Mononuclear cell (primary cell): Measurements from ENCODE around the gene PAX7. TPM values are rescaled to one million over a fixed set of nuclear protein-coding genes. Genes with fewer than 3 reads are reported as not detected.

Source experiments
- H3K27me3 ChIP-seq: 2 replicates; pipeline ENCODE4 v1.6.0; 2011; ENCODE audit warnings: low read length, control low read depth; ENCODE audit not compliant: insufficient read depth
- H3K4me1 ChIP-seq: 2 replicates; pipeline ENCODE4 v1.5.1; 2011; ENCODE audit warnings: mild to moderate bottlenecking, low read length, control low read depth; ENCODE audit not compliant: insufficient read depth
- H3K4me3 ChIP-seq: 2 replicates; pipeline ENCODE4 v1.5.1; 2011; ENCODE audit warnings: mild to moderate bottlenecking, low read length, moderate library complexity
- H3K9me3 ChIP-seq: 2 replicates; pipeline ENCODE4 v1.5.1; 2011; ENCODE audit warnings: low read depth, mild to moderate bottlenecking, control low read depth, low read length
- total RNA-seq: library from RNA; depleted of rRNA; stranded (reverse); fragments of >200 nt; gene quantifications from one replicate; pipeline ENCODE4 v1.2.3, GENCODE V29; 2012

The PAX7 gene
- total RNA-seq, 1 donor = not detected

DNA sequence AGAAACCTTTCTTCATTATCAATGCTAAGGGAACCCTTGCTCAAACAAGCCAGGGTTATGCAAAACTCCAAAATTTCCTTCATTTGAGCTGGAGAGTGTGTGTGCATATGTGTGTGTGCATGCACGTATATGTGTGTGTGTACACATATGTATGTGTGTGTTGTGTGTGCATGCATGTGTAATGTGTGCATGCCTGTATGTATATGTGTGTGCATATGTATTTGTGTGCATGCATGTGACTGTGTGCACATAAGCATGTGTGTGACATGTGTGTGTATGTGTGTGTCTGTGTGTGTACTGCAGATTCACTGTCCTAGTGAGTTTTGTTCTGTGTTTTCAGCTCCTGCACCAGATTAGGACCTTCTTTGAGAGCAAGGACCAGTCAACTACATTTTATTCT is 28.2 kb downstream of the PAX7 start:
- H3K4me3 ChIP-seq = no peak overlapping the region
- H3K9me3 ChIP-seq = no peaks in the 10 kb centered on the region
- H3K27me3 ChIP-seq = peaks cover 11% of the 10 kb centered on the region
- peaks cover 2% of the 10 kb centered on the region for H3K4me1 ChIP-seq

DNA sequence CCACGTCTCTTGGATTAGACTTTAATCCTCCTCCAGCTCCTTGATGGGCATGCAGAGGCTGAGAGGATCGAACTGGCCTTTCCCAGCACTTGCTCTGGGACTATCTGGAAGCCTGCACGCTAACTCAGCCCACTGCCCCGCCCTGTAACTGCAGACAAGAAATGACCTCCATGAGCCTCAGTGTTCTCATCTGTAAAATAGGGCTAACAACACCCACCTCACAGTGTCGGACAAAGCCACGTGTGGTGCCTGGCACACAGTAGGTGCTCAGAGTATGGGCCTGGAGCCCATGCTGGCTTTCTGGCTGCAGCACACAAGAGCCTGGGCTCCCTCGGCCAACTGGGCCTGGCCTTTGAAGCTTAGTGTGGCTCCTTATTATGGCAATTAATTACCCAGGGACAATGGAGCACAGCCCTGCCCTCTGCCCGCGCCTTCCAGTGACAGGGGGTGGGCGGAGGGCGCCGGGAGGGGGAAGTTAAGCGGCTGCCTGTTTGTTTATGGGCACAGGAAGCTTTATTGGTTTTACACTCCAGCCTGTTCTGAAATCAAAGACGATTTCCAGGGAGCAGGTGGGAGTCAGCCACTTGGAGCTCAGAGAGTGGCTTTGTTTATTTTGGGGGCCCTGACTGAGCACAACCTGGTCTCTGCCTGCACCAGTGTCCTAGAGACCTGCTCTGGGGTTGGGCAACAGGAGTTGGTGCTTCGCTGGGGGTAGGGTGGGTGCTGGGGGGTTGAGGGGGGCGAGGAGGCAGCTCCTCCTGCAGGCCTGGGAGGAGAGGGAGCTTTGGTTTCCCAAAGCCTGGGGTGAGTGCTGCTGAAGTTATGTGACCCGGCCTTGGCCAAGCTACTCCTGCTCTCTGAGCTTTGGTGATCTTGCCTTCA is 31.0 kb downstream of the PAX7 start:
- no peaks in the 10 kb centered on the region for H3K9me3 ChIP-seq
- no peak overlapping the region for H3K4me3 ChIP-seq
- no peaks in the 10 kb centered on the region for H3K4me1 ChIP-seq
- H3K27me3 ChIP-seq = peaks cover 2% of the 10 kb centered on the region

DNA sequence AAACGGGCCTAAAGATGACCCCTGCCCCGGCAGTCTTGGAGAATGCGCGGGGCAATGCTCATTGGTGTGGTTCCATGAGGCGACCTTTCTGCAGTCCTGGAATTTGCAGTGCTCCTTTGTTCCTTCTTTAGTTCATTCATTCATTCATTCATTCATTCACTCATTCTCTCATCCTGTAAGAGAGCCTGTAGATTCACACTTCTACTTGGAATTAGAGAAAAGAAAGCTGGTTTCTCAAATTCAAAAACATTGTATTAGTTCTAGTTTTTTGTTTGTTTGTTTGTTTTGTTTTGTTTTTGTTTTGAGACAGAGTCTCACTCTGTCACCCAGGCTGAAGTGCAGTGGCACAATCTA is 31.6 kb downstream of the PAX7 start:
- Histone ChIP-seq H3K9me3 (no peaks in the 10 kb centered on the region), H3K27me3 (peaks cover 2% of the 10 kb centered on the region), H3K4me1 (no peaks in the 10 kb centered on the region), H3K4me3 (no peak overlapping the region)

DNA sequence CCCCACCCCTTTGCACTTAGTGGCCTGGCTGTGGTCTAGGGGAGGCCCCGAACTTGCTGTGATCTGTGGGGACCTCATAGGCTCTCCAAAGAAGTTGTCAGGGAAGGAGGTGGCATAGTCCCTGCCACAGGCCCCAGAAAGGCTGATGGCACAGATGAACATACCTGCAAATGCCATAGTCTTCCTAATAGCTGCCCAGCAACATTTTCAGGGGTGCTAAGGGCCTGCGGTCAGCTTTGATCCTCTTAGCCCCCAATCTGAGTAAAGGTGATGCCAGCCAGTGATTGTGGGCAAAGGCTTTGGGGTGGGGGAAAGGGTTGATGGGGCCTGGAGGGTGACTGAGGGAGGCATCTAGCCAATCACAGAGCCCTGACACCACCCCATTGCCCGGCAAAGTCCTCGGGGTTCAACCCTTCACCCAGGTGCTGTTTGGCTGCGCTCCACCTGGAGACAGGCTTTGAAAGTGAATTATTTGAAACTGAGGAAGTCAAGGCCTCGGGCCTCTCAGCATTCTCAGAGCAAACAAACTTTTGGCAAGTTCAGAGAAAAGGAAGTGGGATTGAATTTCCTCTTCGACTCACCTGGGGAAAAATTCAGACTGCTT is 35.8 kb downstream of the PAX7 start:
- no peak overlapping the region for H3K4me3 ChIP-seq
- no peaks in the 10 kb centered on the region for H3K27me3 ChIP-seq
- no peaks in the 10 kb centered on the region for H3K9me3 ChIP-seq
- no peaks in the 10 kb centered on the region for H3K4me1 ChIP-seq

DNA sequence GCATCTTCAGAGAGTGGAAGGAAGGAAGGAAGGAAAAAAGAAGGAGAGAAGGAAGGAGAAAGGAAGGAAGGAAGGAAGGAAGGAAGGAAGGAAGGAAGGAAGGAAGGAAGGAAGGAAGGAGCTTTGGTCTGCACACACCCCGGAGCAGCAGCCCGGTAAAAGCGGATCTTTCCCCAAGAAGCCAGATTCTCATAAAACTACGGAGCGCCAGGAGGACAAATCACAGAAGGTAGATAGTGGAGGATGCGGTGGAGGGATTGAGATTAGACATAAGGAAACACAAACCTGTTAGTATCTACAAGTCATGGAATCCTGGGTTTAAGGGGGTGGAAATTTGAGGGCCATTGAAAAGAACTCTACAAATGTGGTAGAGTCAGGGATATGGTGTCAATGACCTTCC is 36.7 kb downstream of the PAX7 start:
- H3K4me1 ChIP-seq = no peaks in the 10 kb centered on the region
- no peaks in the 10 kb centered on the region for H3K27me3 ChIP-seq
- H3K4me3 ChIP-seq = no peak overlapping the region
- H3K9me3 ChIP-seq = no peaks in the 10 kb centered on the region

DNA sequence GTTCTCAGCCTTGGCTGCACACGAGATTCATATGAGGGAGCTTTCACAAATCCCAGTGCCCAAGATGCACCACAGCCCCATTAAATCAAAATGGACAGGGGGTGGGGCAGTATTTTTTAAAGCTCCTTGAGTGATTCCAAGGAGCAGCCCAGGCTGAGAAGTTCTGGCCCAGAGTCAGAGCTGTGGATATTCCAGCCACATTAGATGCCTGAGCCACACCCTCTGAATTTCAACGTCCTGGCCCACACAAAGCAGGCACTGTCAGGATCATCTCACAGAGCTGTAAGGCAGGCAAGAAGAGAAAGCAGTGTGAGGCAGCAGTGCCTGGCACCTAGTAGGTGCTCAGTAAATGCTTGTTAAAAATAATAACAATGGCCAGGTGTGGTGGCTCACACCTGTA is 37.4 kb downstream of the PAX7 start:
- no peaks in the 10 kb centered on the region for H3K9me3 ChIP-seq
- H3K4me3 ChIP-seq = no peak overlapping the region
- no peaks in the 10 kb centered on the region for H3K27me3 ChIP-seq
- no peaks in the 10 kb centered on the region for H3K4me1 ChIP-seq

DNA sequence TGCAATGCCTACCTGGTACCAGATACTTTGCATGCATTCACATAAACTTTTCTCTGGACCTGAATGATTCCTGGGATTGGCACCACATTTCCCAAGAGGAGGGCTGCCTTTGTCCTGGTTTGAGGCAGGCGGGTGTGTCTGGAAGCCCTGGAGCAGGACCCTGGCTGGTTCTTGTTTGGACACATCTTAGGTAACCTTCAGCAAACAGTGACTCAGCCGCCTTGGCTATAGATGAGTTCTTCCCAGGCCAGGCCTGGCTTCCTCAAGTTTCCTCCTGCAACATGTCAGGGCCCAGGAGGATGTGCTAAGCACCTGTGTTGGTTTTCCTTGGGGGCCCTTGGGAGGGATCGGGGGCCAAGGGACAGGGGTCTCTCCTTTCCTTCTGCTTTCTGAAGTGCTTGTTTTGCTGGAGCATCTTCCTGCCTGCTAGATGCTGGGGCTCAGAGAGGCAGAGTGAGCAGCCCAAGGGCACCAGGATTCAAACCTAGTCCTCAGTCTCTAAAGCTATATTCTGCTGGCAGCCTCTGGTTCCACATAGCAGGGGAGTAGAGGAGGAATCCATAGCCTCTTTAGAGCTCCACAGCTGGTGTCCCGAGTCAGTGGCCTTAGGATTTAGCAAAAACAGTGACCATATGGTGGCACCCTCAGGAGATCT is 38.2 kb downstream of the PAX7 start:
- H3K27me3 ChIP-seq = no peaks in the 10 kb centered on the region
- H3K4me1 ChIP-seq = no peaks in the 10 kb centered on the region
- H3K4me3 ChIP-seq = no peak overlapping the region
- no peaks in the 10 kb centered on the region for H3K9me3 ChIP-seq

DNA sequence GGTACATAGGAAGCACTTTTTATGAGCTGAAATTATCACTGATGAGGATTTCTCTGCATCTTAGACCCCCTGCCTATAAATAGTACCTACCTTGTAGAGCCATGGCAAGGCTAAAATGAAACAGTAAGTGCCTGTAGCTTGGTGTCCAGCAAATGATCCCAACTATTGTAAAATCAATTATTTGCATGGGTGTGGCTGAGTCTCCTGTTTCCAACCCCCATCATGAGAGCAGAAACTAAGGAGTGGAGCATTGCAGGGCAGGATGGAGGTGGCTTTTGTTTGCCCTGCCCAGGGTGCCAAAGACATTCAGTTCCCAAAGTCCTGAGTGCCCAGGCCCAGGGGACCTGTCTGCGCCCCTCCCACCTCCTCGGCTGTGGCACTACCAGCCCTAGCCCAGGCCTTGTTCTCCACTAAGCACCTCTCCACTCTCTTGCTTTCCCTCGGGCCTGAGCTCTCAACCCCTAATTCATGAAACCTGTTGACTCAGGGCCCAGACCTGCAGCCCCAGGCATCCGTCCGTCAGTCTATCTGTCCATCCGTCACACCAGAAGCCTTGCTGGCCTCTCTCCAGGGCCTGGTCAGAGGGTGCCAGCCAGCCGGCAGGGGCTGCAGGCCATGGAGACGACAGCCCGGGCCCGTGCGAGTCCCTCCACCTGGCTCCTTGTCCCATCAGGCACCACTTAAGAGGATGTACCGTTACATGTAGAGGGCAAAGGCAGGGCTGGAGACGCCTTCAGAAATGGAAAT is 39.6 kb downstream of the PAX7 start:
- no peaks in the 10 kb centered on the region for H3K9me3 ChIP-seq
- no peaks in the 10 kb centered on the region for H3K27me3 ChIP-seq
- H3K4me1 ChIP-seq = no peaks in the 10 kb centered on the region
- no peak overlapping the region for H3K4me3 ChIP-seq

DNA sequence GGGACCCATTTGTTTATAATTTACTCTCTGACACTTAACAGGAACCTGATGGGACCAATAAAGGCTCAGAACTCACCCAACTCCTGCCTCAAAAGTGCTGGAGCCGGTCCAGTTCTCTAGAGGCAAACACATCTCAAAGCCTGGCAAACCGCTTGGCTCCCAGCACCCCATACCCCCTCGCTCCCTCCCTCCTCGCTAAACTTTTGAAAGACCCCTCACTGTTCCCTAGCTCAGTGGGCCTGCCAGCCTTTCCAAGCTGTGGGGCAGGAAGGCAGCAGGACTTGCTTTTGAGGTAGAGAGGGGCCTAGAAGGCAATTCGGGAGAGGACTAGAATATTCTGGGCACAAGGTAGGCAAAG is 40.2 kb downstream of the PAX7 start:
- no peaks in the 10 kb centered on the region for H3K9me3 ChIP-seq

DNA sequence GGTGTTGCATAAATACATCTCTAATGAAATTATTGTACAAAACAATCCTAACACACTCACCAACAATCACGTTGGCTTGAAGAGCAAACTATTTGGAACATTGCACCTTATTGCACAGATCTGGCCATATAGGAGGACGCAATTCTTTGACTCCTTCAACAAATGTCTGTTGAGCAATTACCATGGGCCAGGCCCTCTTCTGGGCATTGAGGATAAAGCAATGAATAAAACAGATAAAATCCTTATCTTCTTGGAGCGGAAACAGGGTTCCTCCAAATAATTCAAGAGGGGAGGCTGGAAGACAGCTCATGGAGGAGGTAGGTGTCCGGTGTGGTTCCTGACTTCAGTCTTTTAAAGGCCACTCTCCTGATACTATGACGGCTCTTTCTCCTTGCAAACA is 43.3 kb downstream of the PAX7 start:
- Histone ChIP-seq H3K4me1 (no peaks in the 10 kb centered on the region), H3K27me3 (no peaks in the 10 kb centered on the region), H3K4me3 (no peak overlapping the region), H3K9me3 (no peaks in the 10 kb centered on the region)

More for the DNA sequence above, 40.2 kb downstream of the PAX7 start:
- Histone ChIP-seq H3K27me3 (no peaks in the 10 kb centered on the region), H3K4me1 (no peaks in the 10 kb centered on the region), H3K4me3 (no peak overlapping the region)

DNA sequence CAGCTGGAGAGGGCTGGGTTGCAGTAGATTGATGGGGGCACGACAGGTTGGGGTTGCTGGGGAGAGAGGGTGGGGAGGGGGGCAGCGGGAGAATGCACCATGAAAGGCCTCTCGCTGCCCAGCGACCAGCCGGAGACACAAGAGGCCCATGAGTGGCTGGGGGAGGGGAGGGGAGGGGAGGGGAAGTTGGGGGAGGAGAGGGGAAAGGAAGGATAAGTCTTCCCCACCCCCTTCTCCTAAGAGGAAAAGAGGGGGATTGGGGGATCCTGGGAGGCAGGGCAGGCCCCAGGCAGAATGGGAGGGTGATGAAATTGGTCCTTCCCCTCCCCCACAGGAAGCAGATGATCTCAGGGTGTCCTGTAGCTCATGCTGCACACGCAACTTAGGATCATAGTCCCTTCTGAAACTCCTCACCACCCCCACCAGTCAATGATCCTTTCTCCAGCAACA is 45.7 kb downstream of the PAX7 start:
- Histone ChIP-seq H3K9me3 (no peaks in the 10 kb centered on the region), H3K4me1 (no peaks in the 10 kb centered on the region), H3K4me3 (no peak overlapping the region), H3K27me3 (no peaks in the 10 kb centered on the region)

DNA sequence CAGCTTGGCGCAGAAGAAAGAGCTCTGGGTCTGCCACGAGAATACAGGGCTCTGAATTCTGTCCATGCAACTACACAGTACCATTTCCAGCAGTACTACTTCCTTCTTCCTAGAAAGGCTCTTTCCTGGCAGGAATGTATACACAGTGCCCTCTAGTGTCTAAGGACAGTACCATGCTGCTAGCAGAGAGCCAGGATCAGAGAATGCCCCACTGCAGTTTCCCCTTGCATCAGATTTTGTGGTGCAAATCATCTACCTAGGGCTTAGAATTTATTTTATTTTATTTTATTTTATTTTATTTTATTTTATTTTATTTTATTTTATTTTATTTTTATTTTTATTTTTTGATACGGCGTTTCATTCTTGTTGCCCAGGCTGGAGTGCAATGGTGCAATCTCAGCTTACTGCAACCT is 50.8 kb downstream of the PAX7 start:
- Histone ChIP-seq H3K4me1 (no peaks in the 10 kb centered on the region), H3K9me3 (no peaks in the 10 kb centered on the region), H3K27me3 (no peaks in the 10 kb centered on the region), H3K4me3 (no peak overlapping the region)

DNA sequence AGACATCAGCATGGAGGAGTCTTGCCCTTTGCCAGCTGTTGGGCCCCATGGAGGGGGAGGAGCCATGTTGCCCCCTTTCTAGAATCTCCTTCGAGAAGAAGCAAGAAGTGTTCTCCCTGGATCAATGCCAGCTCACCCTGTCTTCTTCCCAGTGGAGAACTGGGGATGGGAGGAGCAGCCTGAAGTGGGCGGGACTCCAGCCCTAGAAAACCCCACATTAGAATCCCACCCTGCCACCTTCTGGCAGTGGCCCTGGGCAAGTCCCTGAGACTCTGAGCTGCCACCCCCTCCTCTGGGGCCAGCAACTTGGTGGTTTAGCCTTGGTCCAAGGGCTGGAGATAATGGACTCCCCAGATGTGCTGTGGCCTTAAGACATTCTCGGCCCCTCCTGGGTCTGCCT is 51.7 kb downstream of the PAX7 start:
- Histone ChIP-seq H3K9me3 (no peaks in the 10 kb centered on the region), H3K4me3 (no peak overlapping the region), H3K27me3 (no peaks in the 10 kb centered on the region), H3K4me1 (no peaks in the 10 kb centered on the region)

DNA sequence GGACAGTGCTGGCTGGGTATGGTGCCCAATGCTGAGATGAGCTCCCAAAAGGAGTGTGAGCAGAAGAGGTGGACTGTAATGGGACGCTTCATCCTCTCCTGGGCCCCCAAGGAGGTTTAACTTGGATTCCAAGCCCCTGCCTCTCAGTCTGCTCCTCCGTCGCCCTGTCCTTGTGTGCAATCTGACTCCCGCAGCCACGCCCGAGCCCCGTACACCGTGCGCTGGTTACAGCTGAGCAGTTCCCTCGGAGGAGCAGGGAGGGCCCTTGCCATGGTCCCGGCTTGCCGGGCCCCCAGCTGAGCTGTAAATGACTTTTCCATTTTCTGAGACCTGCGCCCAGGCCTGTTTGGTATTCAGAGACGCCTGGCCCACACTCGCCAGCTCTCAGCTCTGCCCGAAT is 53.7 kb downstream of the PAX7 start:
- H3K9me3 ChIP-seq = no peaks in the 10 kb centered on the region
- no peak overlapping the region for H3K4me3 ChIP-seq
- no peaks in the 10 kb centered on the region for H3K27me3 ChIP-seq
- H3K4me1 ChIP-seq = no peaks in the 10 kb centered on the region

DNA sequence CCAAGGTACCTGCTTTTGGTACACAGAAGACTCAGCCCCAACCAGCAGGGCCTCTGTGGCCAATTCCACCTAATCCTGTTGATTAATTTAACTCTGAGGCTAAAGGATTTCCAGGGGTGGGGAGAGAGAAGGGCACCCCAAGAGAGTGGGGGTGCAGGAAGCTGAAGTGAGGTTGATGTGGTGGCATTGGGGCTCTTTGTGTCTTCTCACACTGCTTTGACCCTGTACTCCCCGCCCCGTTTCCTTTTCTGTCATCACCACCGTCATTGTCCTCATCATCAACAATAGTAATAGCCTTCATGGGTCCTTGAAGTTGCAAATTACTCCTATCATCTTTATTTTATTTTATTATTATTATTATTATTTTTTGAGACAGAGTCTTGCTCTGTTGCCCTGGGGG is 55.9 kb downstream of the PAX7 start:
- no peaks in the 10 kb centered on the region for H3K4me1 ChIP-seq
- H3K4me3 ChIP-seq = no peak overlapping the region
- H3K27me3 ChIP-seq = no peaks in the 10 kb centered on the region
- no peaks in the 10 kb centered on the region for H3K9me3 ChIP-seq
